Hepatocyte (in vitro differentiated cells): ENCODE data around the gene EPPIN.

Experiments
- CTCF ChIP-seq: fragments of 200-600 bp; sonication (generic); IDR thresholded peaks from 2 replicates; pipeline ENCODE4 v1.5.1; 2016; ENCODE audit warnings: antibody characterized with exemption, mild to moderate bottlenecking; ENCODE audit not compliant: poor library complexity
- EZH2phosphoT487 ChIP-seq: fragments of 200-600 bp; sonication (generic); IDR thresholded peaks from one replicate; pipeline ENCODE4 v1.6.1; 2018; ENCODE audit warnings: antibody characterized with exemption, mild to moderate bottlenecking, low read depth, moderate library complexity; ENCODE audit not compliant: unreplicated experiment, severe bottlenecking

- no peak for TF ChIP-seq CTCF
- TF ChIP-seq EZH2phosphoT487 = no peak
Observed at GRCh38 chr20:45502561-45502960, 44.6 kb downstream of the EPPIN start.
